SK-N-SH (cell line): ENCODE results near the gene AKAP11. TPM values are rescaled to one million over a fixed set of nuclear protein-coding genes. Genes with fewer than 3 reads are reported as not detected.

Source experiments
- CTCF ChIA-PET: fragments of 300-600, 350-600 bp; formaldehyde crosslinking; extraction: SDS; loops from one replicate; lab custom pipeline; 2021; lab: Yijun Ruan, JAX
- POLR2A ChIA-PET: fragments of 350-600 bp; sonication (Branson Sonifier 250); formaldehyde crosslinking; extraction: SDS; loops from one replicate; lab custom pipeline; 2020; ENCODE audit warnings: antibody characterized with exemption, inconsistent platforms; lab: Yijun Ruan, JAX
- DNase-seq: peaks from one replicate; pipeline ENCODE4 v3.0.0; 2012
- H2AFZ ChIP-seq: fragments of 200-600 bp; sonication (generic); 2 replicates; pipeline ENCODE4 v1.8.1; 2016; ENCODE audit warnings: antibody characterized with exemption, mild to moderate bottlenecking, low read depth
- H3F3A ChIP-seq: fragments of 200-600 bp; sonication (generic); replicated peaks from 2 replicates; pipeline ENCODE3; 2016; ENCODE audit warnings: antibody characterized with exemption, mild to moderate bottlenecking; ENCODE audit not compliant: insufficient read depth
- H3K27ac ChIP-seq, 2 experiments: fragments of 200-500 bp in 1 of 2; fragments of 200-600 bp in 1 of 2; sonication (Bioruptor generic) in 1 of 2; sonication (generic), shearing (Covaris generic) in 1 of 2; 2 replicates each; pipeline versions ENCODE4 v1.5.1 to v1.6.1; 2014 to 2016; ENCODE audit warnings: low read depth in 2 of 2, inconsistent platforms in 1 of 2, low read length in 1 of 2, mild to moderate bottlenecking in 1 of 2, mixed read lengths in 1 of 2
- H3K27me3 ChIP-seq: fragments of 200-600 bp; sonication (generic), shearing (Covaris generic); 2 replicates; pipeline ENCODE4 v1.6.1; 2016; ENCODE audit warnings: mixed run types; ENCODE audit not compliant: insufficient read depth
- H3K36me3 ChIP-seq, 2 experiments: fragments of 200-500 bp in 1 of 2; fragments of 200-600 bp in 1 of 2; sonication (Bioruptor generic) in 1 of 2; sonication (generic) in 1 of 2; replicated peaks in 1 of 2; 2 replicates each; pipeline versions ENCODE3 to v1.5.1; 2014 to 2016; ENCODE audit warnings: low read length in 1 of 2, mild to moderate bottlenecking in 1 of 2; ENCODE audit not compliant: insufficient read depth in 2 of 2, control insufficient read depth in 1 of 2
- H3K4me1 ChIP-seq, 2 experiments: fragments of 200-500 bp in 1 of 2; fragments of 200-600 bp in 1 of 2; sonication (Bioruptor generic) in 1 of 2; sonication (generic), shearing (Covaris generic) in 1 of 2; 2 replicates each; pipeline versions ENCODE4 v1.5.1 to v1.6.1; 2014 to 2016; ENCODE audit warnings: low read depth in 1 of 2, low read length in 1 of 2, mixed run types in 1 of 2; ENCODE audit not compliant: insufficient read depth in 2 of 2, control insufficient read depth in 1 of 2
- H3K4me2 ChIP-seq: fragments of 200-600 bp; sonication (generic), shearing (Covaris generic); 2 replicates; pipeline ENCODE4 v1.6.1; 2017; ENCODE audit warnings: mixed run types
- H3K4me3 ChIP-seq, 2 experiments: fragments of 200-500 bp in 1 of 2; fragments of 200-600 bp in 1 of 2; sonication (Bioruptor generic) in 1 of 2; sonication (generic), shearing (Covaris generic) in 1 of 2; 2 replicates each; pipeline versions ENCODE4 v1.5.1 to v1.8.1; 2014 to 2016; ENCODE audit warnings: low read depth in 2 of 2, inconsistent platforms in 1 of 2, low read length in 1 of 2, mild to moderate bottlenecking in 1 of 2, mixed read lengths in 1 of 2, moderate library complexity in 1 of 2
- H3K79me2 ChIP-seq: fragments of 200-600 bp; sonication (generic); 2 replicates; pipeline ENCODE4 v1.8.1; 2017; ENCODE audit warnings: mild to moderate bottlenecking; ENCODE audit not compliant: insufficient read depth
- H3K9ac ChIP-seq: fragments of 200-600 bp; sonication (generic); 2 replicates; pipeline ENCODE4 v1.6.1; 2017; ENCODE audit warnings: mixed run types
- H3K9me2 ChIP-seq: fragments of 200-600 bp; sonication (generic); 2 replicates; pipeline ENCODE4 v1.6.1; 2017; ENCODE audit warnings: mixed run types
- H3K9me3 ChIP-seq: fragments of 200-600 bp; sonication (generic); 2 replicates; pipeline ENCODE4 v1.6.1; 2017; ENCODE audit warnings: mixed run types, mild to moderate bottlenecking, moderate library complexity
- H4K20me1 ChIP-seq: fragments of 200-600 bp; sonication (generic); 2 replicates; pipeline ENCODE4 v1.6.1; 2017; ENCODE audit warnings: mild to moderate bottlenecking, mixed run types; ENCODE audit not compliant: insufficient read depth
- EZH2phosphoT487 ChIP-seq: fragments of 200-600 bp; sonication (generic); IDR thresholded peaks from 2 replicates; pipeline ENCODE4 v1.6.1; 2017; ENCODE audit warnings: low read depth, mixed run types, mild to moderate bottlenecking, antibody characterized with exemption, moderate library complexity, borderline replicate concordance
- FOXM1 ChIP-seq: IDR thresholded peaks from 2 replicates; pipeline ENCODE4 v1.4.0; 2012; ENCODE audit warnings: low read depth, mild to moderate bottlenecking
- MXI1 ChIP-seq: IDR thresholded peaks from 2 replicates; pipeline ENCODE4 v1.6.1; 2012; ENCODE audit warnings: mild to moderate bottlenecking, low read depth, low read length, improper control_type of control experiment
- NFIC ChIP-seq: IDR thresholded peaks from 2 replicates; pipeline ENCODE4 v1.4.0; 2012; ENCODE audit warnings: borderline replicate concordance
- NRF1 ChIP-seq: IDR thresholded peaks from 2 replicates; pipeline ENCODE4 v1.6.1; 2012; ENCODE audit warnings: low read depth, mild to moderate bottlenecking, low read length
- POLR2AphosphoS5 ChIP-seq: IDR thresholded peaks from 2 replicates; pipeline ENCODE4 v1.6.1; 2012; ENCODE audit warnings: low read depth, low read length
- RAD21 ChIP-seq: IDR thresholded peaks from 2 replicates; pipeline ENCODE4 v1.6.1; 2012; ENCODE audit warnings: mild to moderate bottlenecking, low read length
- RCOR1 ChIP-seq: fragments of 150-350 bp; IDR thresholded peaks from 2 replicates; pipeline ENCODE4 v1.6.1; 2017; ENCODE audit warnings: antibody characterized with exemption, low read length
- RXRA ChIP-seq: IDR thresholded peaks from 2 replicates; pipeline ENCODE4 v1.4.0; 2012; ENCODE audit warnings: low read depth, mild to moderate bottlenecking, borderline replicate concordance
- SMC3 ChIP-seq: IDR thresholded peaks from 2 replicates; pipeline ENCODE4 v1.6.1; 2012; ENCODE audit warnings: low read depth, low read length, improper control_type of control experiment
- TAF1 ChIP-seq: IDR thresholded peaks from 2 replicates; pipeline ENCODE4 v1.6.1; 2012; ENCODE audit warnings: low read depth, mild to moderate bottlenecking, low read length, moderate library complexity, borderline replicate concordance
- YY1 ChIP-seq: IDR thresholded peaks from 2 replicates; pipeline ENCODE4 v1.4.0; 2012; ENCODE audit warnings: low read depth, mild to moderate bottlenecking
- WGBS: methylation state at CpG from one replicate; pipeline ENCODE4 v1.1.6; 2017; ENCODE audit warnings: low lambda C conversion rate; 5-methylcytosine and 5-hydroxymethylcytosine counted together
- polyA plus RNA-seq, 3 experiments: library from polyadenylated mRNA; depleted of rRNA; stranded (reverse); fragments of >200 nt; gene quantifications; 2 replicates each; pipeline ENCODE4 v1.2.3, GENCODE V29; 2012
- TF ChIP-seq, protein P1 (sequence below): IDR thresholded peaks from 2 replicates; pipeline ENCODE4 v1.6.1; 2012; ENCODE audit warnings: mild to moderate bottlenecking, low read depth, low read length, moderate library complexity
- TF ChIP-seq, protein P2 (sequence below): fragments of 150-350 bp; IDR thresholded peaks from 2 replicates; pipeline ENCODE4 v1.6.1; 2017; ENCODE audit warnings: antibody characterized with exemption, low read length, low read depth, borderline replicate concordance

Gene AKAP11
- polyA plus RNA-seq, 1 of the 3 experiments (the other 2 are of a cell fraction), result 5.6 TPM

DNA sequence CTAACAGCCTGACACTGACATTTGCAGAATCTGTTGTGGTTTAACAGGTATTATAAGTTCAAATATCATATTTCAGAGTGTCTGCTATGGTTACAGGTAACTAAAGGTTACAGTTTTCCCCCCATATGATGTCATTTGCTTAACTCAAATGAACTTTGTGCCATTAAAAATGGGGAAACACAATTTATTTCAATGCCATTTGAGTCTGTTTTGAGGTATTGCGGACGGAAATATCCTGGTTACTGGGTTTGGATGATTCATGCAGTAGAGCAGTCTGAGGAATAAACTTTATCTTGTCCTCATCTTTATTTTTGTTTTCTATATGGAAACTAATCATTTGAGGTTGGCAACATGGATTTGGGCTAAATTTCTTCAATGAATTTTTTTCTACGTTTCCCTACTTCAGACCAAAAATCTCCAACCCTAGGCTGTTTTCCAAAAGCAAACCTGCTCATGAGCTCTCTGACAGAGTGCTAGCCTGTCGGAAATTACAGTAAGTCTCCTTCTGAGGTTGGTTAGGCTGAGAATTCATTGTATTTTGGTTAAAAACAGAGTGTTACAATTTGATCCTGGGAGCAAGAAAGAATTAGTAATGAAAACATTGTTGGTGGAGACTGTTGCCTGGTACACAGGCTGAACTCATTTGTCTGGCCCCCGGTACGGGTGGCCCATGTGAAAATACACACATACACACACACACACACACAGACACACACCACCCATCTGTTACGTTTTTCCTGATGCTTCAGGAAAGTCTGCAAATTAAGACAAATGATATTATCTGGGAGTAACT, 66.1 kb downstream of the AKAP11 start (continued):
- TF ChIP-seq MXI1 (no peak), TAF1 (no peak)
- TF ChIP-seq, all 33 proteins: peak for 0

DNA sequence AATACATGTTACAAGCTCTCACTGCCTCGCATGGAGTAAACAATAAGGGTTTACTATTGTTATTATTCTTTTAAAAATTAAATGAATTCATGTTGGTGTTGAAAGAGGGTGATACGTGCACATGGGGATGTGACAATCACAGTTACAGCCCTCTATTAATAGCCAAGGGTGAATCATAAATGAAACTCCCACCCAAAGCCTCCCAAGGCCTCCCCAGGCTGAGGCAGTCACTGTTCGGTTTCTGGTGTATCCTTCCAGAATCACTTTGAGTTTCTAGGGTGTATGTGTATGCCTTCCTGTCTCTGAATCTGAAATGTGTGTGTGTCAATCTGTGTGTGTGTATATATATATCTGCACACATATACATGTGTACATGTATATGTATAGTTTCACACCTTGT, 73.4 kb downstream of the AKAP11 start:
- DNase-seq, result no peak
- H3K79me2 ChIP-seq, result no peaks in the 10 kb centered on the region
- H3K27ac ChIP-seq, result no peak overlapping the region
- TF ChIP-seq, protein P1, sequence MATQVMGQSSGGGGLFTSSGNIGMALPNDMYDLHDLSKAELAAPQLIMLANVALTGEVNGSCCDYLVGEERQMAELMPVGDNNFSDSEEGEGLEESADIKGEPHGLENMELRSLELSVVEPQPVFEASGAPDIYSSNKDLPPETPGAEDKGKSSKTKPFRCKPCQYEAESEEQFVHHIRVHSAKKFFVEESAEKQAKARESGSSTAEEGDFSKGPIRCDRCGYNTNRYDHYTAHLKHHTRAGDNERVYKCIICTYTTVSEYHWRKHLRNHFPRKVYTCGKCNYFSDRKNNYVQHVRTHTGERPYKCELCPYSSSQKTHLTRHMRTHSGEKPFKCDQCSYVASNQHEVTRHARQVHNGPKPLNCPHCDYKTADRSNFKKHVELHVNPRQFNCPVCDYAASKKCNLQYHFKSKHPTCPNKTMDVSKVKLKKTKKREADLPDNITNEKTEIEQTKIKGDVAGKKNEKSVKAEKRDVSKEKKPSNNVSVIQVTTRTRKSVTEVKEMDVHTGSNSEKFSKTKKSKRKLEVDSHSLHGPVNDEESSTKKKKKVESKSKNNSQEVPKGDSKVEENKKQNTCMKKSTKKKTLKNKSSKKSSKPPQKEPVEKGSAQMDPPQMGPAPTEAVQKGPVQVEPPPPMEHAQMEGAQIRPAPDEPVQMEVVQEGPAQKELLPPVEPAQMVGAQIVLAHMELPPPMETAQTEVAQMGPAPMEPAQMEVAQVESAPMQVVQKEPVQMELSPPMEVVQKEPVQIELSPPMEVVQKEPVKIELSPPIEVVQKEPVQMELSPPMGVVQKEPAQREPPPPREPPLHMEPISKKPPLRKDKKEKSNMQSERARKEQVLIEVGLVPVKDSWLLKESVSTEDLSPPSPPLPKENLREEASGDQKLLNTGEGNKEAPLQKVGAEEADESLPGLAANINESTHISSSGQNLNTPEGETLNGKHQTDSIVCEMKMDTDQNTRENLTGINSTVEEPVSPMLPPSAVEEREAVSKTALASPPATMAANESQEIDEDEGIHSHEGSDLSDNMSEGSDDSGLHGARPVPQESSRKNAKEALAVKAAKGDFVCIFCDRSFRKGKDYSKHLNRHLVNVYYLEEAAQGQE, result no peak
- TF ChIP-seq RXRA, result no peak
- TF ChIP-seq, protein P2, sequence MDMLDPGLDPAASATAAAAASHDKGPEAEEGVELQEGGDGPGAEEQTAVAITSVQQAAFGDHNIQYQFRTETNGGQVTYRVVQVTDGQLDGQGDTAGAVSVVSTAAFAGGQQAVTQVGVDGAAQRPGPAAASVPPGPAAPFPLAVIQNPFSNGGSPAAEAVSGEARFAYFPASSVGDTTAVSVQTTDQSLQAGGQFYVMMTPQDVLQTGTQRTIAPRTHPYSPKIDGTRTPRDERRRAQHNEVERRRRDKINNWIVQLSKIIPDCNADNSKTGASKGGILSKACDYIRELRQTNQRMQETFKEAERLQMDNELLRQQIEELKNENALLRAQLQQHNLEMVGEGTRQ, result no peak
- no peak for TF ChIP-seq RAD21
- no peak for TF ChIP-seq NRF1
- no peak for TF ChIP-seq POLR2AphosphoS5
- no peak for TF ChIP-seq YY1
- no peak for TF ChIP-seq NFIC
- TF ChIP-seq RCOR1, result no peak
- TF ChIP-seq FOXM1, result no peak
- no peak for TF ChIP-seq EZH2phosphoT487
- TF ChIP-seq SMC3, result no peak
- no peaks in the 10 kb centered on the region for H3F3A ChIP-seq
- no peak overlapping the region for H3K4me3 ChIP-seq
- H4K20me1 ChIP-seq, result no peaks in the 10 kb centered on the region
- 63% methylated on average over 3 of the region's 3 CpGs for WGBS
- H3K27me3 ChIP-seq, result no peaks in the 10 kb centered on the region; the same call in 1 of the 2 replicates
- H3K36me3 ChIP-seq, result no peaks in the 10 kb centered on the region
- no peak overlapping the region for H2AFZ ChIP-seq
- no peaks in the 10 kb centered on the region for H3K4me1 ChIP-seq
- CTCF ChIA-PET, result no interaction called here
- H3K4me2 ChIP-seq, result no peak overlapping the region
- POLR2A ChIA-PET, result no interaction called here
- H3K9me3 ChIP-seq, result no peaks in the 10 kb centered on the region
- no peaks in the 10 kb centered on the region for H3K9me2 ChIP-seq
- H3K9ac ChIP-seq, result no peak overlapping the region
